Activated CD8-positive, alpha-beta T cell treated with anti-CD3 and anti-CD28 coated beads for 36 hours (primary cell): ENCODE data around the gene RELA. TPM values are rescaled to one million over a fixed set of nuclear protein-coding genes. Genes with fewer than 3 reads are reported as not detected.

Source experiments
- ATAC-seq: fragments of 200-7000 bp; cut with Tn5 transposase; one replicate; pipeline ENCODE4 v1.10.0; 2021; ENCODE audit warnings: mild to moderate bottlenecking, moderate library complexity
- CTCF ChIA-PET: fragments of 350-600 bp; sonication (Branson Sonifier 250); formaldehyde crosslinking; loops from one replicate; lab custom pipeline; 2021; ENCODE audit warnings: antibody characterized with exemption; lab: Charles Lee
- POLR2A ChIA-PET: fragments of 350-600 bp; sonication (Branson Sonifier 250); formaldehyde crosslinking; loops from one replicate; lab custom pipeline; 2021; ENCODE audit warnings: antibody characterized with exemption; lab: Charles Lee
- DNase-seq: peaks from one replicate; pipeline ENCODE4 v3.0.0-alpha.2; 2020
- H3K27ac Mint-ChIP-seq: one replicate; pipeline ENCODE4 v1.8.0; 2021; ENCODE audit warnings: mild to moderate bottlenecking, mixed read lengths
- H3K27me3 Mint-ChIP-seq: one replicate; pipeline ENCODE4 v1.8.0; 2021; ENCODE audit warnings: mixed read lengths
- H3K36me3 Mint-ChIP-seq: one replicate; pipeline ENCODE4 v1.8.0; 2021; ENCODE audit warnings: low read depth, mixed read lengths
- H3K4me1 Mint-ChIP-seq: one replicate; pipeline ENCODE4 v1.8.0; 2021; ENCODE audit warnings: low read depth, mixed read lengths
- H3K4me3 Mint-ChIP-seq: one replicate; pipeline ENCODE4 v1.8.0; 2021; ENCODE audit warnings: mild to moderate bottlenecking, moderate library complexity, mixed read lengths
- H3K9me3 Mint-ChIP-seq: one replicate; pipeline ENCODE4 v1.8.0; 2021; ENCODE audit warnings: mixed read lengths
- intact Hi-C: fragments of 100-400 bp; cut with micrococcal nuclease; formaldehyde crosslinking; loops from one replicate; pipeline ENCODE4 v1.10.0; 2022
- microRNA-seq: library from miRNA; unstranded; fragments of <30 nt; microRNA quantifications from one replicate; pipeline ENCODE4 v1.2.0, GENCODE V29; 2022; ENCODE audit warnings: borderline microRNAs expressed, borderline replicate concordance
- total RNA-seq, 2 experiments: library from RNA; stranded (reverse); gene quantifications; one replicate each; pipeline ENCODE4 v1.2.3, GENCODE V29; 2021
- TF ChIP-seq, protein P1 (sequence below): fragments of 200-600 bp; IDR thresholded peaks from one replicate; pipeline ENCODE4 v1.8.0; 2022; ENCODE audit warnings: antibody characterized with exemption, mild to moderate bottlenecking

RELA gene
- total RNA-seq, 2 experiments from 2014 or later, result 65.6 to 72.5 TPM

- H3K27ac Mint-ChIP-seq, result no peak overlapping the region
- no peaks in the 10 kb centered on the region for H3K27me3 Mint-ChIP-seq
- H3K4me3 Mint-ChIP-seq, result no peak overlapping the region
- peaks cover 35% of the 10 kb centered on the region for H3K4me1 Mint-ChIP-seq
- H3K9me3 Mint-ChIP-seq, result no peaks in the 10 kb centered on the region
- intact Hi-C loops, result loop anchor here (2.0 kb wide), 1 partner anchor 13 kb away; the partner anchor contains the start of gene KCNK7
- TF ChIP-seq, protein P1, sequence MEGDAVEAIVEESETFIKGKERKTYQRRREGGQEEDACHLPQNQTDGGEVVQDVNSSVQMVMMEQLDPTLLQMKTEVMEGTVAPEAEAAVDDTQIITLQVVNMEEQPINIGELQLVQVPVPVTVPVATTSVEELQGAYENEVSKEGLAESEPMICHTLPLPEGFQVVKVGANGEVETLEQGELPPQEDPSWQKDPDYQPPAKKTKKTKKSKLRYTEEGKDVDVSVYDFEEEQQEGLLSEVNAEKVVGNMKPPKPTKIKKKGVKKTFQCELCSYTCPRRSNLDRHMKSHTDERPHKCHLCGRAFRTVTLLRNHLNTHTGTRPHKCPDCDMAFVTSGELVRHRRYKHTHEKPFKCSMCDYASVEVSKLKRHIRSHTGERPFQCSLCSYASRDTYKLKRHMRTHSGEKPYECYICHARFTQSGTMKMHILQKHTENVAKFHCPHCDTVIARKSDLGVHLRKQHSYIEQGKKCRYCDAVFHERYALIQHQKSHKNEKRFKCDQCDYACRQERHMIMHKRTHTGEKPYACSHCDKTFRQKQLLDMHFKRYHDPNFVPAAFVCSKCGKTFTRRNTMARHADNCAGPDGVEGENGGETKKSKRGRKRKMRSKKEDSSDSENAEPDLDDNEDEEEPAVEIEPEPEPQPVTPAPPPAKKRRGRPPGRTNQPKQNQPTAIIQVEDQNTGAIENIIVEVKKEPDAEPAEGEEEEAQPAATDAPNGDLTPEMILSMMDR, result no peak
- ATAC-seq (no peak), DNase-seq (no peak)
- peaks cover 30% of the 10 kb centered on the region for H3K36me3 Mint-ChIP-seq
- CTCF ChIA-PET, result interaction anchor here (1.0 to 1.1 kb wide), 2 partner anchors 14 to 67 kb away, joined by 3 to 4 read pairs; no protein-coding TSS in a partner anchor
- POLR2A ChIA-PET, result interaction anchor here (1.0 to 1.4 kb wide), 3 partner anchors 11 to 20 kb away, joined by 3 to 9 read pairs (median 4); no protein-coding TSS in a partner anchor
These were observed 54.9 kb downstream of the RELA start for GRCh38 chr11:65607614-65608426.

- TF ChIP-seq, protein P1, result no peak
- H3K4me3 Mint-ChIP-seq, result no peak overlapping the region
- no peaks in the 10 kb centered on the region for H3K27me3 Mint-ChIP-seq
- peaks cover 27% of the 10 kb centered on the region for H3K4me1 Mint-ChIP-seq
- ATAC-seq (peak; percentile 67), DNase-seq (no peak)
- H3K27ac Mint-ChIP-seq, result no peak overlapping the region
- CTCF ChIA-PET, result interaction anchor here (0.6 to 5.0 kb wide), 4 partner anchors 13 to 277 kb away, joined by 3 to 35 read pairs (median 4); no protein-coding TSS in a partner anchor
- H3K36me3 Mint-ChIP-seq, result peaks cover 23% of the 10 kb centered on the region
- no peaks in the 10 kb centered on the region for H3K9me3 Mint-ChIP-seq
- intact Hi-C loops, result no loop called here
- POLR2A ChIA-PET, result interaction anchor here (1.0 to 1.4 kb wide), 3 partner anchors 12 to 19 kb away, joined by 3 to 9 read pairs (median 4); no protein-coding TSS in a partner anchor
These were observed 55.7 kb downstream of the RELA start for GRCh38 chr11:65606876-65607613.

DNA sequence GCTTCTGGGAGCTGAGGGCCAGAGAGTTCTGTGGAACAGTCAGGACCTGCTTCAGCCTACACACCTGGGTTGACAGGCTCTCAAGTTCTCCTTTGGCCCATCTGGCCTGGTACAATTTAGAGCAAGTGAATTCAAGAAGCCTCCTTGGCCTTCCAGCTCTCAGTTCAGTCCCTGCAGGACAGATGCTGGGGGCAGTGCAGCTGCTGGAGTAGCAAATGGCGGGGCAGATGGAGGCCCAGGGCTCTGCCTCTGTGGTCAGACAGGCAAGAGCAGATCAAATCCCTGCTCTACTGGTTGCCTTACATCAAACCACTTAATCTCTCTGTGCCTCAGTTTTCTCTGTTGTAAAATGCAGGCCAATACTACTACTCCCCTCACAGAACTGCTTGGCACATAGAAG lies 58.5 kb downstream of the RELA start:
- DNase-seq, result no peak
- CTCF ChIA-PET, result interaction anchor here (1.0 to 5.0 kb wide), 5 partner anchors 10 to 63 kb away, joined by 4 to 35 read pairs (median 6); partner anchors contain the start of gene EHBP1L1
- ATAC-seq, result no peak
- POLR2A ChIA-PET, result interaction anchor here (1.9 to 2.5 kb wide), 3 partner anchors 8 to 15 kb away, joined by 8 to 15 read pairs (median 9); partner anchors contain the start of gene KCNK7
- TF ChIP-seq, protein P1, result no peak
- intact Hi-C loops, result no loop called here
- Mint-ChIP-seq H3K27ac (no peak overlapping the region), H3K27me3 (no peaks in the 10 kb centered on the region), H3K4me1 (peaks cover 6% of the 10 kb centered on the region), H3K4me3 (no peak overlapping the region), H3K36me3 (peaks cover 20% of the 10 kb centered on the region), H3K9me3 (no peaks in the 10 kb centered on the region)

Small RNA genes lying within 50 kb of the gene (microRNA-seq; reads per million reads assigned to microRNA genes)
- gene MIR4489 (not detected), gene MIR4690 (not detected)

Other genes with a start within 250 kb of the RELA start
- 100 to 1,000 TPM; 313 to 358 TPM for gene NEAT1, start 240.1 kb downstream of the RELA start, total RNA-seq
- gene MALAT1, start 163.9 kb downstream of the RELA start, total RNA-seq, result 1,000 to 10,000 TPM; 3,856 to 3,869 TPM
- 10 to 100 TPM; 71.5 to 76.8 TPM for gene SCYL1, start 137.8 kb downstream of the RELA start, total RNA-seq
- gene LTBP3, start 104.6 kb downstream of the RELA start, total RNA-seq, result 10 to 100 TPM; 55.4 to 56.0 TPM
- 10 to 100 TPM; 54.3 to 54.7 TPM for gene ZNRD2, start 92.4 kb downstream of the RELA start, total RNA-seq
- 10 to 100 TPM; 12.7 to 16.0 TPM for gene FAM89B, start 90.4 kb downstream of the RELA start, total RNA-seq
- gene EHBP1L1, start 86.9 kb downstream of the RELA start, total RNA-seq, result 10 to 100 TPM; 94.0 to 99.4 TPM
- under 1 TPM in 1 of 2 experiments, not detected in 1; 0.77 TPM for gene KCNK7, start 67.1 kb downstream of the RELA start, total RNA-seq
- gene MAP3K11, start 48.7 kb downstream of the RELA start, total RNA-seq, result 10 to 100 TPM; 40.3 to 45.6 TPM
- 10 to 100 TPM; 34.3 to 34.4 TPM for gene PCNX3, start 47.1 kb downstream of the RELA start, total RNA-seq
- gene SIPA1, start 24.8 kb downstream of the RELA start, total RNA-seq, result 100 to 1,000 TPM; 172 to 180 TPM
- 10 to 100 TPM; 67.7 to 71.8 TPM for gene KAT5, start 49.3 kb upstream of the RELA start, total RNA-seq
- 100 to 1,000 TPM; 101 to 109 TPM for gene RNASEH2C, start 57.9 kb upstream of the RELA start, total RNA-seq
- 10 to 100 TPM; 30.9 to 31.1 TPM for gene AP5B1, start 118.1 kb upstream of the RELA start, total RNA-seq
- gene OVOL1, start 124.1 kb upstream of the RELA start, total RNA-seq, result 1 to 10 TPM in 1 of 2 experiments, under 1 TPM in 1; 0.90 to 1.2 TPM
- gene SNX32, start 171.0 kb upstream of the RELA start, total RNA-seq, result 1 to 10 TPM; 1.6 to 2.1 TPM
- gene CFL1, start 195.3 kb upstream of the RELA start, total RNA-seq, result 1,000 to 10,000 TPM; 1,059 to 1,062 TPM
- 10 to 100 TPM; 54.7 to 60.2 TPM for gene MUS81, start 197.5 kb upstream of the RELA start, total RNA-seq
- 10 to 100 TPM; 17.1 to 18.0 TPM for gene EFEMP2, start 209.9 kb upstream of the RELA start, total RNA-seq
- 100 to 1,000 TPM; 124 to 126 TPM for gene CTSW, start 216.9 kb upstream of the RELA start, total RNA-seq
- gene FIBP, start 225.6 kb upstream of the RELA start, total RNA-seq, result 10 to 100 TPM; 78.8 to 79.9 TPM
- 10 to 100 TPM; 68.8 to 72.4 TPM for gene CCDC85B, start 227.8 kb upstream of the RELA start, total RNA-seq
- gene FOSL1, start 237.5 kb upstream of the RELA start, total RNA-seq, result 10 to 100 TPM in 1 of 2 experiments, 1 to 10 TPM in 1; 9.9 to 10.2 TPM